SU-DHL-6 (cell line): ENCODE results near the gene MRFAP1.

Experiments
- CTCF ChIP-seq: fragments of 200-600 bp; sonication (generic); IDR thresholded peaks from one replicate; pipeline ENCODE4 v1.5.1; 2017; ENCODE audit warnings: antibody characterized with exemption, mild to moderate bottlenecking, low read length, moderate library complexity; ENCODE audit not compliant: insufficient read depth, poor library complexity, severe bottlenecking
- EZH2phosphoT487 ChIP-seq: fragments of 200-600 bp; sonication (generic), shearing (Covaris generic); conservative IDR thresholded peaks from 2 replicates; pipeline ENCODE4 v1.6.1; 2018; ENCODE audit warnings: mild to moderate bottlenecking, antibody characterized with exemption, low read length, moderate library complexity, mixed read lengths

DNA sequence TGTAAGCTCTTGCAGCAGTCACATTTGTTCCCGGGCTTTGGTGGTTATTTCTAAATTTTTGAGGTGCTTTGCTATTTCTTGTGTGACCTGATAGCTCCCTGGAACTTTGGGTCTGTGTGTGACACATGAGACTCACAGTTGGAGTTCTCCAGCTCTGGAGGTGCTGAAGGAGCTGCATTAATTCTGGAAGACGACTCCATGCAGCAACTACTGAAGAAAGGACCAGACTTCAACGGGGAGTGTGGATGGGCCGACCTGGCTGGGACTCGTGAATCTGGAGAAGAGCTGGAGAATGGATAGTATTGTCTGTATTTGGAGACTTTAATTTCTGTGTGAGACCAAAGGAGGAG, 1.5 kb downstream of the MRFAP1 start:
- no peak for TF ChIP-seq CTCF
- no peak for TF ChIP-seq EZH2phosphoT487
